Hepatocyte (in vitro differentiated cells): ENCODE results near the gene IGFBPL1. TPM values are rescaled to one million over a fixed set of nuclear protein-coding genes. Genes with fewer than 3 reads are reported as not detected.
"Not testable (repeated sequence)": the region's sequence is repeated elsewhere in the genome, so short reads cannot be mapped to it uniquely, and the experiment has no call there.

Experiments used
- DNase-seq: peaks from one replicate; pipeline ENCODE4 v3.0.0-alpha.2; 2016; ENCODE audit warnings: low spot score
- H2AFZ ChIP-seq: fragments of 200-600 bp; sonication (generic); 2 replicates; pipeline ENCODE4 v1.6.0; 2016; ENCODE audit warnings: antibody characterized with exemption, mild to moderate bottlenecking
- H3K27ac ChIP-seq: fragments of 200-600 bp; sonication (generic); 2 replicates; pipeline ENCODE4 v1.5.1; 2016; ENCODE audit warnings: mild to moderate bottlenecking
- H3K27me3 ChIP-seq: fragments of 200-600 bp; sonication (generic); 2 replicates; pipeline ENCODE4 v1.6.1; 2016
- H3K36me3 ChIP-seq: fragments of 200-600 bp; sonication (generic); replicated peaks from 2 replicates; pipeline ENCODE4 v1.5.1; 2016; ENCODE audit warnings: low read depth; ENCODE audit not compliant: insufficient read depth
- H3K4me1 ChIP-seq: fragments of 200-600 bp; sonication (generic); 2 replicates; pipeline ENCODE4 v1.5.1; 2016; ENCODE audit warnings: mild to moderate bottlenecking, moderate library complexity; ENCODE audit not compliant: insufficient read depth
- H3K4me2 ChIP-seq: fragments of 200-600 bp; sonication (generic); 2 replicates; pipeline ENCODE4 v1.6.0; 2016
- H3K4me3 ChIP-seq: fragments of 200-600 bp; sonication (generic); 2 replicates; pipeline ENCODE4 v1.5.1; 2016; ENCODE audit warnings: mild to moderate bottlenecking
- H3K79me2 ChIP-seq: fragments of 200-600 bp; sonication (generic); 2 replicates; pipeline ENCODE4 v1.6.0; 2017; ENCODE audit warnings: mild to moderate bottlenecking
- H3K9me2 ChIP-seq: fragments of 200-600 bp; sonication (generic); replicated peaks from 2 replicates; pipeline ENCODE4 v1.6.0; 2017; ENCODE audit warnings: mild to moderate bottlenecking; ENCODE audit not compliant: insufficient read depth
- H3K9me3 ChIP-seq: fragments of 200-600 bp; sonication (generic); 2 replicates; pipeline ENCODE4 v1.5.1; 2016; ENCODE audit warnings: low read depth, mild to moderate bottlenecking
- H4K20me1 ChIP-seq: fragments of 200-600 bp; sonication (generic); 2 replicates; pipeline ENCODE4 v1.6.0; 2016; ENCODE audit warnings: mild to moderate bottlenecking; ENCODE audit not compliant: insufficient read depth, poor library complexity, severe bottlenecking
- EZH2 ChIP-seq: fragments of 200-600 bp; sonication (generic); IDR thresholded peaks from 2 replicates; pipeline ENCODE4 v1.6.1; 2016; ENCODE audit warnings: antibody characterized with exemption, mild to moderate bottlenecking, borderline replicate concordance
- EZH2phosphoT487 ChIP-seq: fragments of 200-600 bp; sonication (generic); IDR thresholded peaks from one replicate; pipeline ENCODE4 v1.6.1; 2018; ENCODE audit warnings: antibody characterized with exemption, mild to moderate bottlenecking, low read depth, moderate library complexity; ENCODE audit not compliant: unreplicated experiment, severe bottlenecking
- WGBS: methylation state at CpG from one replicate; pipeline ENCODE4 v1.1.6; 2016; ENCODE audit warnings: low lambda C conversion rate; ENCODE audit errors: missing lambda C conversion rate; 5-methylcytosine and 5-hydroxymethylcytosine counted together
- polyA plus RNA-seq: library from polyadenylated mRNA; unstranded; fragments of >200 nt; fragmentation: Nextera tagmentation; extraction: Ambion mirVana; gene quantifications from 2 replicates; pipeline ENCODE4 v1.2.1, GENCODE V29; 2016
- total RNA-seq: library from RNA; depleted of rRNA; stranded (reverse); fragments of >200 nt; gene quantifications from 2 replicates; pipeline ENCODE4 v1.2.3, GENCODE V29; 2014
- TF ChIP-seq, protein P1 (sequence below): fragments of 200-600 bp; sonication (generic); IDR thresholded peaks from 2 replicates; pipeline ENCODE4 v1.5.1; 2016; ENCODE audit warnings: antibody characterized with exemption, mild to moderate bottlenecking; ENCODE audit not compliant: poor library complexity

The IGFBPL1 gene, protein sequence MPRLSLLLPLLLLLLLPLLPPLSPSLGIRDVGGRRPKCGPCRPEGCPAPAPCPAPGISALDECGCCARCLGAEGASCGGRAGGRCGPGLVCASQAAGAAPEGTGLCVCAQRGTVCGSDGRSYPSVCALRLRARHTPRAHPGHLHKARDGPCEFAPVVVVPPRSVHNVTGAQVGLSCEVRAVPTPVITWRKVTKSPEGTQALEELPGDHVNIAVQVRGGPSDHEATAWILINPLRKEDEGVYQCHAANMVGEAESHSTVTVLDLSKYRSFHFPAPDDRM
- total RNA-seq (4.0 and 9.8 TPM in 2 replicates), polyA plus RNA-seq (2.5 and 6.4 TPM in 2 replicates)

DNA sequence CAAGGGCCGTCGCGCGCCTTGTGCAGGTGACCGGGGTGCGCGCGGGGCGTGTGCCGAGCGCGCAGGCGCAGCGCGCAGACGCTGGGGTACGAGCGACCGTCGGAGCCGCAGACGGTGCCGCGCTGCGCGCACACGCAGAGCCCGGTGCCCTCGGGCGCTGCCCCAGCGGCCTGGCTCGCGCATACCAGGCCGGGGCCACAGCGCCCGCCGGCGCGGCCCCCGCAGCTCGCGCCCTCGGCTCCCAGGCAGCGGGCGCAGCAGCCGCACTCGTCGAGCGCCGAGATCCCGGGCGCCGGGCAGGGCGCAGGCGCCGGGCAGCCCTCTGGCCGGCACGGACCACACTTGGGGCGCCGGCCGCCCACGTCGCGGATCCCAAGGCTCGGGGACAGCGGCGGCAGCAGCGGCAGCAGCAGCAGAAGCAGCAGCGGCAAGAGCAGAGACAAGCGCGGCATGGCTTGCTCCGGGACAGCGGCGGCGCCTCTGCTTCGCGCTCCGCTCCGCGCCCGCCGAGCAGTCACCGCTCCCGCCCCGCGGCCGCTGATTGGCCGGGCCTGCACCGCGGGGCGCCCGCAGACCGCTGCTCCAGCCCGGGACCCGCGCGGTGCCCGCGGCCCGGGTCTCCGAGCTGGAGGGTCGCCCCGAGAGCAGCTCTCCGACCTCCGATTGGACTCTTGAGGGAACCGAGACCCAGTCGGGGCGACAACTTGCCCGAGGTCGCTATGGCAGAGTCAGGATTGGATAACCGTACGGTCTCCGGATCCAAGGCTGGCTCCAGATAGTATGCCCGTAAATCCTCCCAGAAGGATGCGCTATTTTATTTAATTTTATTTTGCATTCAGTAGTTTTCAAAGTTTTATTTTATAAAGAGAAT is at the start of gene IGFBPL1:
IGFBPL1 (minus strand) TSS at position 482 of the 871 bp plus-strand sequence; CDS start at position 452, 30 bp downstream.
- WGBS = 2% methylated on average over 50 of the region's 115 CpGs
- no peaks in the 10 kb centered on the region for H4K20me1 ChIP-seq
- peaks cover 51% of the 10 kb centered on the region for H3K27me3 ChIP-seq
- peaks cover 3% of the 10 kb centered on the region for H3K4me1 ChIP-seq
- H3K4me3 ChIP-seq = peak within 1 kb of the TSS; percentile 40
- H2AFZ ChIP-seq = peak within 1 kb of the TSS; percentile 68
- no peaks in the 10 kb centered on the region for H3K9me2 ChIP-seq
- DNase-seq = peak; percentile 58
- no peaks in the 10 kb centered on the region for H3K36me3 ChIP-seq
- no peaks in the 10 kb centered on the region for H3K79me2 ChIP-seq
- TF ChIP-seq EZH2phosphoT487 = no peak
- peak; percentile 78 for TF ChIP-seq EZH2
- H3K4me2 ChIP-seq = peak within 1 kb of the TSS; percentile 90
- no peaks in the 10 kb centered on the region for H3K9me3 ChIP-seq
- H3K27ac ChIP-seq = no peak within 1 kb of the TSS

DNA sequence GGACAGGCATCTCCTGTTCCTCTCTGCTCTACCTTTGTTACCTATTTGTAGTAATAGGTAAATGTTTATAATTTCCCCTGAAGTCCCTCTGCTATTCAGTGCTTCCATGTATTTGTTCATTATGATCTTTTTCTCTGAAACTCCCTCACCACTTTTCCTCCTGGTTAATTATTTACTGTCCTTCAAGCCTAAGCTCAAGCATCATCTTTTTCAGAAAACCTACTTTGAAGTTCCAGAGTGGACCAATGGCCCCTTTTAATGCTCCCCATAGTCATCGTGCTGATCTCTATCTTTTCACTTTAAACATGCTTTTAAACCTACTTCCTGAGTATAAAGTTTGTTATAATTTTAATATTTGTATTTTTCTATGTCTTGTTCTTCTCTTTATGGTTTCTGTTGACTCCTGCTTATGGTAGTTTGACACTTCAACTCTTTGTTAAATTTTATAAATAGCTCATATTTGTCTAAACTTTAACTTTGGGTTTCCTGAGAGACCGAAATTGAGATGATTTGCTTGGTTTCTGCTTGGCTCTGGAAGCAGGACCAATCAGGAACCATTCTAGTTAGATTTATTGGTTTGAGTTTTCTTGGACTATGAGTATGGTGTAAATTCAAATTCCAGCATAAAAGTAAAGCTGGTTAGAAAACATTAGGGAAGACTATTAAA is 48.5 kb upstream of the IGFBPL1 start:
- not testable (repeated sequence) for H3K79me2 ChIP-seq, H4K20me1 ChIP-seq, H3K9me3 ChIP-seq, H3K4me2 ChIP-seq, H3K27ac ChIP-seq, DNase-seq, H3K9me2 ChIP-seq, H3K36me3 ChIP-seq, H2AFZ ChIP-seq, H3K4me3 ChIP-seq, H3K4me1 ChIP-seq, H3K27me3 ChIP-seq
- 51% methylated on average over 2 of the region's 2 CpGs for WGBS

DNA sequence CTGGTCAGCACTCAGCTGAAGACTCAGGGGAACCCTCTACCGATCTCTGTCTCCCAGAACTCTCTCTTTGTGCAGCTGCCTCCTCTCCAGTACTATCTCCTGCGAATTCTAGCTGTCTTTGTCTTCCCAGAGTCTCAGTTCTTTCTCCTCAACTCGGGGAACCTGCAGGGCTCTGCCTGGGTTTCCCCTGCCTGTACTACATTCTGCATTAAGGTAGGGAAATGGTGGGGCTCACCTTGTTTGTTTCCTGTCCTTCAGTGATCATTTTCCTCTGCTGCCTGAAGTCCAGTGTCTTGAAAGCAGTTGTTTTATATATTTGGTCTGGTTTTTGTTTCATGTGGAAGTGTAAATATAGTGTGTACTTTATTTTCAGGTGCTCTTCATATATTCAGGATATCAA is 43.1 kb upstream of the IGFBPL1 start:
- Histone ChIP-seq H3K9me2 (no peaks in the 10 kb centered on the region), H3K36me3 (no peaks in the 10 kb centered on the region), H3K79me2 (no peaks in the 10 kb centered on the region), H3K27ac (no peak overlapping the region), H2AFZ (no peak overlapping the region), H3K4me1 (no peaks in the 10 kb centered on the region), H3K9me3 (no peaks in the 10 kb centered on the region), H4K20me1 (no peaks in the 10 kb centered on the region), H3K4me3 (no peak overlapping the region), H3K4me2 (no peak overlapping the region), H3K27me3 (no peaks in the 10 kb centered on the region)
- WGBS = 34% methylated on average over 3 of the region's 3 CpGs
- DNase-seq = no peak
- TF ChIP-seq, protein P1, sequence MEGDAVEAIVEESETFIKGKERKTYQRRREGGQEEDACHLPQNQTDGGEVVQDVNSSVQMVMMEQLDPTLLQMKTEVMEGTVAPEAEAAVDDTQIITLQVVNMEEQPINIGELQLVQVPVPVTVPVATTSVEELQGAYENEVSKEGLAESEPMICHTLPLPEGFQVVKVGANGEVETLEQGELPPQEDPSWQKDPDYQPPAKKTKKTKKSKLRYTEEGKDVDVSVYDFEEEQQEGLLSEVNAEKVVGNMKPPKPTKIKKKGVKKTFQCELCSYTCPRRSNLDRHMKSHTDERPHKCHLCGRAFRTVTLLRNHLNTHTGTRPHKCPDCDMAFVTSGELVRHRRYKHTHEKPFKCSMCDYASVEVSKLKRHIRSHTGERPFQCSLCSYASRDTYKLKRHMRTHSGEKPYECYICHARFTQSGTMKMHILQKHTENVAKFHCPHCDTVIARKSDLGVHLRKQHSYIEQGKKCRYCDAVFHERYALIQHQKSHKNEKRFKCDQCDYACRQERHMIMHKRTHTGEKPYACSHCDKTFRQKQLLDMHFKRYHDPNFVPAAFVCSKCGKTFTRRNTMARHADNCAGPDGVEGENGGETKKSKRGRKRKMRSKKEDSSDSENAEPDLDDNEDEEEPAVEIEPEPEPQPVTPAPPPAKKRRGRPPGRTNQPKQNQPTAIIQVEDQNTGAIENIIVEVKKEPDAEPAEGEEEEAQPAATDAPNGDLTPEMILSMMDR = no peak
- no peak for TF ChIP-seq EZH2phosphoT487
- no peak for TF ChIP-seq EZH2

DNA sequence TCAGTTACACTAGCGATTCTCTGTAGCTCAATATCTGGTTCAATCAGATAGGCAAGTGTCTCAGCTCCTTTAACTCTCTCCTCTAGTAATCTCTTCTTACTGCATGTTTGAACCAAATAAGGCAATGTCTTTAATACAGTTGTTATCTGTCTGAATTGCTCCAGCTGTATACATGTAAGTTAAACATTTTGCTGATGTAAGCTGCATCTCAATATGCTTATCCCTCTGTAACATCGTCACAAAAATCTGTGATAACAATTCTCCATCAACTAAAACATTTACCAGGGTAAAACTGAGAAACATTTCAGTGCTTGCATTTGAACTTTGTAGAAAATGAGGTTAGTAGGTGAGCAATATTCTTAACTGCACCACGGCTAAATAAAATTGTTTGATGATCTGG is 29.6 kb upstream of the IGFBPL1 start:
- no peak overlapping the region for H3K27ac ChIP-seq
- no peaks in the 10 kb centered on the region for H3K27me3 ChIP-seq
- no peak overlapping the region for H2AFZ ChIP-seq
- H3K79me2 ChIP-seq = no peaks in the 10 kb centered on the region
- H3K4me1 ChIP-seq = no peaks in the 10 kb centered on the region
- no peak overlapping the region for H3K4me2 ChIP-seq
- no peaks in the 10 kb centered on the region for H3K9me3 ChIP-seq
- H3K36me3 ChIP-seq = no peaks in the 10 kb centered on the region
- H3K4me3 ChIP-seq = no peak overlapping the region
- TF ChIP-seq, protein P1 = no peak
- no peak for TF ChIP-seq EZH2phosphoT487
- TF ChIP-seq EZH2 = no peak
- no peaks in the 10 kb centered on the region for H4K20me1 ChIP-seq
- no peak for DNase-seq
- no peaks in the 10 kb centered on the region for H3K9me2 ChIP-seq
- 79% methylated on average over 3 of the region's 3 CpGs for WGBS
